T-helper 1 cell treated with Interleukin-12 subunit alpha and Interleukin-12 subunit beta and Interleukin-4 antibody, amounts not matched to agents 30 μg/mL and 1 μg/mL, for 36 hours (primary cell): ENCODE results near the gene SLC26A6.
A peak's percentile ranks its signal among the peaks of the same experiment; 100 is the strongest.

Experiments used
- H3K27ac Mint-ChIP-seq: one replicate; pipeline ENCODE4 v1.8.0; 2021; ENCODE audit warnings: mild to moderate bottlenecking, mixed read lengths
- H3K27me3 Mint-ChIP-seq: one replicate; pipeline ENCODE4 v1.8.0; 2021; ENCODE audit warnings: low read depth, mixed read lengths
- H3K36me3 Mint-ChIP-seq: one replicate; pipeline ENCODE4 v1.8.0; 2021; ENCODE audit warnings: low read depth, mixed read lengths
- H3K4me1 Mint-ChIP-seq: one replicate; pipeline ENCODE4 v1.8.0; 2021; ENCODE audit warnings: low read depth, mixed read lengths
- H3K4me3 Mint-ChIP-seq: one replicate; pipeline ENCODE4 v1.8.0; 2021; ENCODE audit warnings: mild to moderate bottlenecking, moderate library complexity, mixed read lengths
- H3K9me3 Mint-ChIP-seq: one replicate; pipeline ENCODE4 v1.8.0; 2021; ENCODE audit warnings: mixed read lengths

SLC26A6 gene

DNA sequence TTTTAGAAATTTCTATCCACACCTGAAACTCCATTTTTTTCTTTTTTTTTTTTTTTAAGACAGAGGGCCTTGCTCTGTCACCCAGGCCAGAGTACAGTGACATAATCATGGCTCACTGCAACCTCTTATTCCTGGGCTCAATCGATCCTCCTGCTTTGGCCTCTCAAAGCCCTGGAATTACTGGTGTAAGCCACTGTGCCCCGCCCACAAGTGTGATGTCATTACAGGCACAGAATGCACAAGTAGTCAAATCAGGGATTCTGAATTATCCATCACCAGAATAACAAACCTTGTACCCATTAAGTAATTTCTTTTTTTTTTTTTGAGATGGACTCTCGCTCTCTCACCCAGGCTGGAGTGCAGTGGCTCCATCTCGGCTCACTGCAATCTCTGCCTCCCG lies 27.7 kb downstream of the SLC26A6 start:
- Mint-ChIP-seq H3K27ac (no peak overlapping the region), H3K4me1 (peaks cover 12% of the 10 kb centered on the region), H3K36me3 (peaks cover 25% of the 10 kb centered on the region), H3K9me3 (no peaks in the 10 kb centered on the region), H3K27me3 (no peaks in the 10 kb centered on the region), H3K4me3 (peak overlapping the region; percentile 97)

GRCh38 chr3:48601622-48601994 lies 33.7 kb downstream of the SLC26A6 start:
- H3K4me1 Mint-ChIP-seq = no peaks in the 10 kb centered on the region
- H3K36me3 Mint-ChIP-seq = peaks cover 28% of the 10 kb centered on the region
- H3K27me3 Mint-ChIP-seq = no peaks in the 10 kb centered on the region
- no peaks in the 10 kb centered on the region for H3K9me3 Mint-ChIP-seq
- H3K4me3 Mint-ChIP-seq = no peak overlapping the region
- H3K27ac Mint-ChIP-seq = no peak overlapping the region

DNA sequence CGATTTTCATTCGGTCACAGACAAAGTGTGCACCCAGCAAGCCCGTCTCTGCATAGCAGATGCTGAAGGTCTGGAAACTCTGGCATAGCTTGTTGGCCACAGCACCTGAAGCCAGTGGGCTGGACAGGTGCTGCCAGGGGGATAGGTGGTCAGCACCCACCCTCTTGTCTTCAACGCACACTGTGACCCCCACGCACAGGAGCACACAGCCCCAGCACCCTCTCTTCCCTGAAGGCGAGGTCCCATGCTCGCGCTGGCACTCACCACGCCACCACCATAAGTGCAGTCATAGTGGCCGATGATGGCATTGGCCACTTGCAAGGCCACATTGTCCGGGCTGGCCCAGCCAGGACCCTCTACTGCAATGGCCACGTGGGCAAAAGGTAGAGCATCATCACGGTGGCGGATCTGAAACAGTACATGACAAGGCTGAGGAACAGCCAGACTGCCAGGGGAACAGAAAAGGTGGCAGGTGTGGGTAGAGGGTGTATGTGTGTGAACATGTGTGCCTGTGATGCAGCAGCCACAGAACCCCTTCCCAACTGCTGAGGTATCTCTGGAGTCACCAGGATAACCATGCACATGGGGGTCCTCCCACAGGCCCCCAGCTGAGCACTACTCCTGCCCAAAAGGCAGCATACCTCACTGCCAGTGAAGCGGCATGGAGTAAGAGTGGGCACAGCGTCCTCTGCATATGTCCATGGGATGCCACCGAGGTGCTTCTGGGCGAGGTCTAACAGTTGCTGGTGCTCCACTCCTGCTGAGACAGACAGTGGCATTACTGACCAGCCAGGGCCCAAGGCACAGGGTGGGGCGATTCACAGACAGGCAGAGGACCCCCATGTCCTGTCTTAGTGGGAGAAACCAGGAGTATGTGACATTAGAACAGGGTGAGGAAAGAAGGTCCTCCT lies 34.3 kb downstream of the SLC26A6 start:
- H3K4me3 Mint-ChIP-seq = no peak overlapping the region
- peaks cover 3% of the 10 kb centered on the region for H3K27me3 Mint-ChIP-seq
- peaks cover 27% of the 10 kb centered on the region for H3K36me3 Mint-ChIP-seq
- no peaks in the 10 kb centered on the region for H3K4me1 Mint-ChIP-seq
- H3K27ac Mint-ChIP-seq = no peak overlapping the region
- no peaks in the 10 kb centered on the region for H3K9me3 Mint-ChIP-seq

DNA sequence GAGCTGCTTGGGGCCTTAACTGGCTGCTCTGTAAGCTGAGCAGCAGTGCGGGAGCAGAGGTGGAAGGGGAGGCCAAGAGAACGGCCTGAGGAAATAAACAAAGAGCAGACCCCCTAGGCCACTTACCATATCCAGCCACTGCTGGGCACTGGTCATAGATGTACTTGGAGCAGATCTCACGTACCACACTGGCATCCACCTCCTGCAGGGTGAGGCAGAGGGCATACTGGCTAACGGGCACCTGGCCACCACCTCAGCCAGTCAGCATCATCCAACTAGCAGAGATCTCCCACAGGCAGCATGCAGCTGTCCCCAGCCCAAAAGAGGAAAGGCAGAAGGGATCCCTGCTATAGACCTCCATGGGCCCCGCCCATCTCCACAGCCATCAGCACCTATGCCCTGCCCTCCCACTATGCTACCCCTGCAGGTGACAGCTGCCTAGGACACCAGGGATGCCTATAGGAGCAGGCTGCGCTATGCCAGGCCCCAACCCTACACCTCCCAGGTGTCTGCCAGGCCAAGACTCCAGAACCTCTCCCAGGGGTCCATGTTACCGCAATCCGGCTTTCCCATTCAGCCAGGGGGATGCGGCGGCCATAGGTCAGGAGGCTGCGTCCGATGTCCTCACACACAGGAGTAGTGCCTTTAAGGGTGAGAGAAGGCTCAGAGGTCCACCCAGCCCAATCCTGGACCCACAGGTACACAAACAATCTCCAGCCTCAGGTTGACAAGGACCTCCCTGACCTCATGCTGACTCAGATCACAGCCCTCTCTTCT lies 35.6 kb downstream of the SLC26A6 start:
- Mint-ChIP-seq H3K4me3 (no peak overlapping the region), H3K36me3 (peaks cover 21% of the 10 kb centered on the region), H3K27me3 (peaks cover 6% of the 10 kb centered on the region), H3K4me1 (no peaks in the 10 kb centered on the region), H3K9me3 (no peaks in the 10 kb centered on the region), H3K27ac (no peak overlapping the region)

DNA sequence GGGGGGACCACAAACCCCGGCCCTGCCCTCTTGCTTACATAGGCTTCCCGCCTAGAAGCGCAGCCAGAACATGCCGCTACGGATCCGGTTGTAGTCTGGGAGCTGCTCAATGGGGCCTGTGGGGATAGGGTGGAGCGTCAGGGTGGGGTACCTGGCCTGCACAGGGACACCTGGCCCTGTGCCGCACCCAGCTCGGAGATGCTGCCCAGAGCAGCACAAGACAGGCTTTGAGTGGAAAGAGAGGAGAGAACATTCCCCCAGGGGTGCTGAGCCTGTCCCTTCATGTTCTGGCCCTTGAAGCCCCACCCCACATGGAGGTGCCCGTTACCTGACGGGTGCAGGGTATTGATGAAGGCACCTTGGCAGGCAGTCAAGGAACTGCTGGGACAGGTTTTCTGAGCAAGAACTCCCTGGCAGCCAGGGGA lies 36.2 kb downstream of the SLC26A6 start:
- no peak overlapping the region for H3K4me3 Mint-ChIP-seq
- peaks cover 16% of the 10 kb centered on the region for H3K36me3 Mint-ChIP-seq
- H3K4me1 Mint-ChIP-seq = no peaks in the 10 kb centered on the region
- H3K27me3 Mint-ChIP-seq = peaks cover 12% of the 10 kb centered on the region
- H3K27ac Mint-ChIP-seq = no peak overlapping the region
- no peaks in the 10 kb centered on the region for H3K9me3 Mint-ChIP-seq

DNA sequence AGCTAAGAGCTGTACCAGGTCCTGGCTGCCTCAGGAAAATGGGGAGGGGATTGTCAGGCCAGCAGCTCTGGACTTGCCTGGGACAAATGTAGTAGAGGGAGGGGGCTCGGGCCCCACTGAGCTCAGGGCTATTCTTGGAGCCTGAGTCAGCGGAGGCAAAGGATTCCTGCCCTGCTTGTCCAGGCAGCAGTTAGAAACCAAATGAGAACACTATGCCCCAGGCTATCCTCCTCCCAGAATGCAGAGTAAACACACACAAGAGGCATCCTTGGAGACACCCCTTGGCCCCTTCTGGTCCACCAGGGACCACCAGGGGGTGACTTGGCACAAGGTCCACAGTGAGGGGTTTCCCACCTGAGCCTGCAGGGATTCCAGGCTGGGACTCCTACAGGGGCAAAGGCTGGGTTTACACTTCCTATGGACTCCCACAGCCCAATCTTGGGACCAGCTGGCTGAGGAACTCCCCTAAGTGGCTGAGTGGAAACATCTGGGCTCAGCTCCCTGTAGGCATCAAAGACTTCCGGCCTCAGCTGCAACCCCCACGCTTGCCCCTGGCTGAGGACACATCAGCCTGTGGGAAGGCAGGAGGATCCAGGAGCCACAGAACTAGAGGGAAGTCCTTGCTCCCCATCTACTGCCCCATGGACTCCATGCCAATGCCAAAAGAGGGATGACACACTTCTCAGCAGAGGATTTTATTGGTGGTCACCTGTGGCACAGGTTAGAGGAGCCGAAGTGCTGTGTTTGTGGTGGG lies 36.8 kb downstream of the SLC26A6 start:
- H3K4me1 Mint-ChIP-seq = no peaks in the 10 kb centered on the region
- peaks cover 13% of the 10 kb centered on the region for H3K27me3 Mint-ChIP-seq
- no peak overlapping the region for H3K27ac Mint-ChIP-seq
- peaks cover 16% of the 10 kb centered on the region for H3K36me3 Mint-ChIP-seq
- no peaks in the 10 kb centered on the region for H3K9me3 Mint-ChIP-seq
- H3K4me3 Mint-ChIP-seq = no peak overlapping the region

DNA sequence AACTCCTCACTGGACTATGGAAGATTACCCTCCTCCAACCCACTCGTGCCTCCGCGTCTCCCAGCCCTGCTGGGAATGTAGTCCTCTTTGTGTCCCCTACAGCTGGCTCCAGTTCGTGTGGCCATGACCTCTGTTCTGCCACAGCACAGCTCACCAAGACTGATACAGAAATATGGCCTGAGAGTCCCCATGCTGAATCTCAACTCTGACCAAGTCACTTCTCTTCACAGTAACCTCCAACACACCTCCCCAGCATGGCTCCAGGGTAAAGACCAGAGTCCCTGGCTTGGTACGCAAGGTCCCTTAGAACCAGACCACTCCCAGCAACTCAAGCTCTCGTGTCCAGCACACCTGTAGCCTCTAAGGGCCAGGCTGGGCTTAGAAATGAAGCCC lies 37.9 kb downstream of the SLC26A6 start:
- no peaks in the 10 kb centered on the region for H3K9me3 Mint-ChIP-seq
- no peak overlapping the region for H3K27ac Mint-ChIP-seq
- no peak overlapping the region for H3K4me3 Mint-ChIP-seq
- H3K36me3 Mint-ChIP-seq = peaks cover 10% of the 10 kb centered on the region
- H3K27me3 Mint-ChIP-seq = peaks cover 13% of the 10 kb centered on the region
- H3K4me1 Mint-ChIP-seq = no peaks in the 10 kb centered on the region

DNA sequence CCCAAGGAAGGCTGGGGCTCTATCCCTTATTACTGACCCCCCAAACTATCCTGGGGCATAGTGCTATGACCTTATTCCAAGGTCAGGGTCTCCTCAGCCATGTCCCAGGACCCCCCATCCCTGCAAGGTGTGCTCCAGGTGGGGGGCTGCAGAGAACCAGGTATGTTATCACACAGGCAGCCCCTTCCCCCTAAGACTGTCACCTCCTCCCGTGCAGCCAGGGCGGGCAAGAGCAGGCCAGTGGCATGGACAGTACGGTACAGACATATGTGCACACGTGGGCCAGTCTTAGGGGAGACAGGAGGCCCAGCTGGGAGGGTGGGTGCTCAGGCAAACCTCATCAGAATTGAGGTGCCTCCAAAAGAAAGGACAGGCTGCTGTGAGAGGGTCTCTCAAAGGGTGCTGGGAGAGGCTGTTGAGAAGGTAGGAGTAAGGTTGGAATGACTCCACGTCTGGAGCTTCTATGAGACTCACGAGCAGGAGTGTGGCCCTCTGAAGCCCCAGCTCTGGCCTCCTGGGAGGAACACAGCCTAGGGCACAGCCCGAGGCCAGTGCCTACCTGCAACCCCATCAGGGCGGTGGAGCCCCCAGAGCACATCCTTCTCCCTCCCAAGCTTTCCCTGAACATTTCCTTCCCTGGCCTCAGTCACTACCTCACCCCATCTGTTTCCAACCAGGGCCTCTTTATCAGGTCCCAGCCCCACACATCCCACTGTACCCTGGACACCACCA lies 38.4 kb downstream of the SLC26A6 start:
- peaks cover 10% of the 10 kb centered on the region for H3K36me3 Mint-ChIP-seq
- H3K4me1 Mint-ChIP-seq = no peaks in the 10 kb centered on the region
- peaks cover 13% of the 10 kb centered on the region for H3K27me3 Mint-ChIP-seq
- H3K9me3 Mint-ChIP-seq = no peaks in the 10 kb centered on the region
- H3K4me3 Mint-ChIP-seq = no peak overlapping the region
- H3K27ac Mint-ChIP-seq = no peak overlapping the region

- Mint-ChIP-seq H3K4me1 (no peaks in the 10 kb centered on the region), H3K36me3 (peaks cover 10% of the 10 kb centered on the region), H3K27ac (no peak overlapping the region), H3K4me3 (no peak overlapping the region), H3K27me3 (peaks cover 14% of the 10 kb centered on the region), H3K9me3 (no peaks in the 10 kb centered on the region)
Measured at GRCh38 chr3:48596157-48596556, 39.1 kb downstream of the SLC26A6 start.

GRCh38 chr3:48595526-48596121 lies 39.6 kb downstream of the SLC26A6 start:
- Mint-ChIP-seq H3K36me3 (peaks cover 7% of the 10 kb centered on the region), H3K27me3 (peaks cover 18% of the 10 kb centered on the region), H3K4me1 (no peaks in the 10 kb centered on the region), H3K4me3 (no peak overlapping the region), H3K9me3 (no peaks in the 10 kb centered on the region), H3K27ac (no peak overlapping the region)

DNA sequence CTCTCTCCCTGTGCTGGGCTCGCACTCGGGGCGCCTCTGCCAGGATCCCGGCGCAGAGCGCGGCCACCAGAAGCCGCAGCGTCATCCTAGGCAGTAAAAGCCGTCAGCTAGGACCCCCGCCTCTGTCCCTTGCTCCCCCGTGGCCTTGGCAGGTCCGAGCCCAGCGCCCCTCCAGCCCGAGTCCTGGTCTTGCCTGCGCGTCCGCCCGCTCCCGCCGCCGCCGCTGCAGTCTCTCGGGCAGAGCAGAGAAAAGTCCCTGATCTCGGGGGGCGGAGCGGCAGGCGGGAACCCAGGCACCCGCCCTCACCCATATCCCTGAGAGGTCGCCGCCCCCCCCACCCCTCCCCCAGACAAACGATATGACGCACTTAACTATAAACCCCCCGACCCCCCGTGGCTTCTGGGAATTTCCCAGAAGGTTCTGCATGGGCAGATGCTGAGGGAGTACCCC lies 40.2 kb downstream of the SLC26A6 start, which contains the start of gene COL7A1:
Gene COL7A1 (minus strand): TSS at position 255 of the 451 bp plus-strand sequence. CDS start 170 bp downstream, at position 85.
- no peak within 1 kb of the TSS for H3K27ac Mint-ChIP-seq
- H3K36me3 Mint-ChIP-seq = peaks cover 5% of the 10 kb centered on the region
- no peak within 1 kb of the TSS for H3K4me3 Mint-ChIP-seq
- no peaks in the 10 kb centered on the region for H3K4me1 Mint-ChIP-seq
- no peaks in the 10 kb centered on the region for H3K9me3 Mint-ChIP-seq
- peaks cover 18% of the 10 kb centered on the region for H3K27me3 Mint-ChIP-seq

- peaks cover 18% of the 10 kb centered on the region for H3K27me3 Mint-ChIP-seq
- no peaks in the 10 kb centered on the region for H3K4me1 Mint-ChIP-seq
- H3K9me3 Mint-ChIP-seq = no peaks in the 10 kb centered on the region
- H3K4me3 Mint-ChIP-seq = no peak overlapping the region
- peaks cover 2% of the 10 kb centered on the region for H3K36me3 Mint-ChIP-seq
- no peak overlapping the region for H3K27ac Mint-ChIP-seq
Measured at GRCh38 chr3:48594417-48595049, 40.7 kb downstream of the SLC26A6 start.

- no peak overlapping the region for H3K27ac Mint-ChIP-seq
- no peaks in the 10 kb centered on the region for H3K4me1 Mint-ChIP-seq
- no peaks in the 10 kb centered on the region for H3K36me3 Mint-ChIP-seq
- H3K27me3 Mint-ChIP-seq = peaks cover 24% of the 10 kb centered on the region
- no peaks in the 10 kb centered on the region for H3K9me3 Mint-ChIP-seq
- no peak overlapping the region for H3K4me3 Mint-ChIP-seq
Measured at GRCh38 chr3:48593337-48593736, 41.9 kb downstream of the SLC26A6 start.
